Nephron progenitor cell (in vitro differentiated cells): ENCODE measurements around the gene AMER3.

Experiments
- DNase-seq: peaks from one replicate; pipeline ENCODE4 v3.0.0; 2021
- H3K27ac Mint-ChIP-seq: 2 replicates; pipeline ENCODE4 v1.8.0; 2021; ENCODE audit warnings: mild to moderate bottlenecking, moderate library complexity, mixed read lengths
- H3K27me3 Mint-ChIP-seq: 2 replicates; pipeline ENCODE4 v1.8.0; 2021; ENCODE audit warnings: mild to moderate bottlenecking, low read depth, mixed read lengths; ENCODE audit not compliant: poor library complexity
- H3K36me3 Mint-ChIP-seq: 2 replicates; pipeline ENCODE4 v1.8.0; 2021; ENCODE audit warnings: low read depth, mixed read lengths
- H3K4me1 Mint-ChIP-seq: 2 replicates; pipeline ENCODE4 v1.8.0; 2021; ENCODE audit warnings: mixed read lengths
- H3K4me3 Mint-ChIP-seq: 2 replicates; pipeline ENCODE4 v1.8.0; 2021; ENCODE audit warnings: mild to moderate bottlenecking, moderate library complexity, mixed read lengths
- H3K9me3 Mint-ChIP-seq: 2 replicates; pipeline ENCODE4 v1.8.0; 2021; ENCODE audit warnings: mild to moderate bottlenecking, moderate library complexity, mixed read lengths
- CTCF ChIP-seq: fragments of 200-600 bp; sonication (generic); IDR thresholded peaks from 2 replicates; pipeline ENCODE4 v1.5.0; 2021; ENCODE audit warnings: antibody characterized with exemption

Gene AMER3

GRCh38 chr2:130736487-130736886, 18.9 kb upstream of the AMER3 start:
- Mint-ChIP-seq H3K9me3 (peaks cover 4% of the 10 kb centered on the region), H3K27ac (no peak overlapping the region), H3K36me3 (no peaks in the 10 kb centered on the region), H3K4me3 (no peak overlapping the region), H3K27me3 (peaks cover 3% of the 10 kb centered on the region), H3K4me1 (peaks cover 6% of the 10 kb centered on the region)
- no peak for TF ChIP-seq CTCF
- DNase-seq = no peak

- H3K36me3 Mint-ChIP-seq = no peaks in the 10 kb centered on the region
- peaks cover 3% of the 10 kb centered on the region for H3K27me3 Mint-ChIP-seq
- H3K4me3 Mint-ChIP-seq = no peak overlapping the region
- H3K4me1 Mint-ChIP-seq = peaks cover 6% of the 10 kb centered on the region
- H3K9me3 Mint-ChIP-seq = peaks cover 4% of the 10 kb centered on the region
- DNase-seq = no peak
- TF ChIP-seq CTCF = no peak
- H3K27ac Mint-ChIP-seq = no peak overlapping the region
Observed at GRCh38 chr2:130737592-130737991, 17.7 kb upstream of the AMER3 start.

- Mint-ChIP-seq H3K4me3 (no peak overlapping the region), H3K27ac (no peak overlapping the region), H3K36me3 (no peaks in the 10 kb centered on the region), H3K27me3 (peaks cover 3% of the 10 kb centered on the region), H3K9me3 (peaks cover 6% of the 10 kb centered on the region), H3K4me1 (peaks cover 14% of the 10 kb centered on the region)
- no peak for DNase-seq
- no peak for TF ChIP-seq CTCF
Observed at GRCh38 chr2:130740671-130741070, 14.7 kb upstream of the AMER3 start.

- TF ChIP-seq CTCF = no peak
- Mint-ChIP-seq H3K27me3 (peaks cover 12% of the 10 kb centered on the region), H3K4me1 (peaks cover 14% of the 10 kb centered on the region), H3K9me3 (peaks cover 6% of the 10 kb centered on the region), H3K36me3 (no peaks in the 10 kb centered on the region), H3K27ac (no peak overlapping the region), H3K4me3 (no peak overlapping the region)
- no peak for DNase-seq
Observed at GRCh38 chr2:130743278-130743677, 12.1 kb upstream of the AMER3 start.

- Mint-ChIP-seq H3K27ac (no peak overlapping the region), H3K36me3 (no peaks in the 10 kb centered on the region), H3K4me1 (peaks cover 14% of the 10 kb centered on the region), H3K9me3 (peaks cover 6% of the 10 kb centered on the region), H3K27me3 (peaks cover 12% of the 10 kb centered on the region), H3K4me3 (no peak overlapping the region)
- no peak for TF ChIP-seq CTCF
- no peak for DNase-seq
Observed at GRCh38 chr2:130744287-130745117, 10.8 kb upstream of the AMER3 start.

GRCh38 chr2:130749078-130749477, 6.3 kb upstream of the AMER3 start:
- Mint-ChIP-seq H3K36me3 (no peaks in the 10 kb centered on the region), H3K9me3 (peaks cover 6% of the 10 kb centered on the region), H3K4me1 (peaks cover 8% of the 10 kb centered on the region), H3K27ac (no peak overlapping the region), H3K27me3 (peaks cover 32% of the 10 kb centered on the region), H3K4me3 (no peak overlapping the region)
- no peak for TF ChIP-seq CTCF
- no peak for DNase-seq
